22Rv1 (cell line): ENCODE measurements around the gene IL26.

Experiments
- CTCF ChIP-seq: fragments of 450-650 bp; IDR thresholded peaks from 2 replicates; pipeline ENCODE4 v1.5.1; 2017; ENCODE audit warnings: mild to moderate bottlenecking
- ZFX ChIP-seq: fragments of 450-650 bp; IDR thresholded peaks from 2 replicates; pipeline ENCODE4 v1.6.1; 2017; ENCODE audit warnings: antibody characterized with exemption, borderline replicate concordance

DNA sequence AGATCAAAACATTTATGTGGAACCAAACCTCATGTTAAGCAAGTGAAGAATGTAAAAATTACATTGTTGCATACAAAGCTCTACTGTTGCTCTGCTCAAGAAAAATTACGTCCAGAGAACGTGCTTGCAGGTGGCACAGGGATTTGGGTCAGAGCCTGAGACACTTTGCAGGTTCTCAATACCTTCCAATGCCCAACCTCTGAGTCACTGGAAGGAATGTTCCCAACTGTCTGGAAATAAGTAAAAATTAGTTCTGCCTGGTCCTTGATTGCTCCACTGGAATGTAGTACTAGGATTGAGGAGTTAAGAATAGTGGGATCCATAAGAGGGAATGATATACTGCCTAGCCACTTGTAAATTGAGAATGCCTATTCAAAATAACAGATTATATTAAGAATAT lies 63.2 kb downstream of the IL26 start:
- TF ChIP-seq CTCF: no peak
- TF ChIP-seq ZFX: no peak
